ENCODE measurements around the gene ZNF644.

ZNF644 gene

DNA sequence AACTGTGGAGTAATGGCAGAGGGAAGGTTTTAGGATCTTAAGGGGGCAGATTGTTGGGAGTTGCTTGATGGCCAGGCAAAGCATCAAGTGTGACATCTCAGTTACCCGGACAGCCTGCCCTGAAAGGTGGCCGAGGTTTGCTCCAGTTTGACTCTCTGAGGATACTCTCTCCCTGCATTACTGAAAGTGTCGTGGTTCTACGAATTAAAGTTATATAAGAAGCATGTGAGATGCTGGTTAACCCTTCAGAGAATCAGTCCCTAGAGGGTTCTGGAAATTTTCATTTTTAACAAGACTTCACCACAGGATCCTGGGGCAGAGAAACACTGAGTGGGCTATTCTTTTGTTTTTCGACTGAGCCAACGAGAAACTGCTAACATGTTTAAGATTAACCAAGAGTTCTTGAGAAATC, 689 bp upstream of the ZNF644 start:
- peak in 1 of 51 donors; percentile 51 for DNase-seq

GRCh38 chr1:91020967-91021685, 709 bp downstream of the ZNF644 start:
- DNase-seq = peak in 45 of 51 donors; percentile 26 to 87 (median 72)

- DNase-seq = no peak
Measured at GRCh38 chr1:91020486-91020885, 1.3 kb downstream of the ZNF644 start.

DNA sequence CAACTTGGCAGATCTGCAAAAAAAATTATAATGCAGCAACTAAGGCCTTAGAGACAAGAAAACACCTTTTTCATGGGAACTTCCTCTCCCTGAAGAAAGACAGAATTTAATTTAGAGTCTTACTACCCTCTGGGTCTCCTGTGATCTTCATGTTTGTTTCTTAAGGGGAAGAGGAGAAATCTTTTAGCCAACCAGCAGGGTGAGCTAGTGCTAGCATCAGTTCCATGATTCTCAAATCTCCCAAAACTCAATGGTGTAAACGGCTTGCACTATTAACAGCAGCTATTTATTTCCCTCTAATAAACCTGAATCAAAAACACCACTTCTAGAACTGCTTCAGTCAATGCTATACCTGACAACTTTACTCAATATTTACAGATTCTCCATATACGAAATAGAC, 3.8 kb downstream of the ZNF644 start:
- peak in 1 of 51 donors; percentile 12 for DNase-seq

DNA sequence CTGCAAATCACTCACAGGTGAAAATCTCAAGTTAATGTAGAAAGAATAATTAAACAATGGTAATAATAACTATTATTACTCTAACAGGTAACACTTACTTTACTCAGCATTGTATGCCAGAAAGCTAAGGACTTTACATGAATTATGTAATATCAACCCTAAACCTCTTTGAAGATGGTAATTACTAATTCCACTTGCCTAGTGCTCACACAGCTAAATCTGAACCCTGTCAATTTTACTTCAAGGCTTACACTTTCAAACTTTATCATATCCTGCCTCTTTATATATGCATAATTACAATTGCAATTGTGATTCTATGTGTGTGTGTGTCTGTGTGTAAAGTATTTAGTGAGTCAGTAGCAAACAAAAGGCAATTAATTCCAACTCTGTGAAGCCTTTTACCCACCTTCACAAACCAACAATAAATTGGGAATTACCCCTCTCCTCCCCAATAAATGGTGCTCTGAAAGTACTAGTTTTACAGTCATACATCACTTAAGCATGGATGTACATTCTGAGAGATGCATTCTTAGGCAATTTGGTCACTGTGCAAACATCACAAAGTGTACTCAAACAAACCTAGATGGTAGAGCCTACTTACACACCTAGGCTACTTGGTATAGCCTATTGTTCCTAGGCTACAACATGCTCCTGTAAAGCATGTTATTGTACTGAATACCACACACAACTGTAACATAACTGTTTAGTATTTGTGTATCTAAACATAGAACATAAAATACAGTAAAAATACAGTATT, 5.9 kb downstream of the ZNF644 start:
- no peak for DNase-seq

GRCh38 chr1:91015358-91015780, 6.5 kb downstream of the ZNF644 start:
- DNase-seq = peak in 1 of 51 donors; percentile 42

- peak in 6 of 51 donors; percentile 1 to 55 (median 15) for DNase-seq
Measured at GRCh38 chr1:91014475-91014874, 7.4 kb downstream of the ZNF644 start.

DNA sequence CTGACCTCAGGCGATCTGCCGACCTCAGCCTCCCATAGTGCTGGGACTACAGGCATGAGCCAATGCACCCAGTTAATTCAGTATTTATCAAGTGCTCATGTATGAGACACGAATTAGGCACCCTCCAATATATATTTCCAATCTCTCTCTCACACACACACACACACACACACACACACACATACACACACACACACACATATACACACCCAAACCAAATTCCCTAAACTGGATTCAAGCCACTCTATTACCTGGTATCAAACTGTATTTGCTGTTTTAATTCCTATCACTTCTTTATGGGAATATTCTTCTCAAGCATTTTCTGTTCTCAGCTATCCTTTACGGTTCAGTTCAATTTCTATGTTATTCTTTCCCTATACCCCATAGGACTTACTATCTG, 8.5 kb downstream of the ZNF644 start:
- DNase-seq = no peak

DNA sequence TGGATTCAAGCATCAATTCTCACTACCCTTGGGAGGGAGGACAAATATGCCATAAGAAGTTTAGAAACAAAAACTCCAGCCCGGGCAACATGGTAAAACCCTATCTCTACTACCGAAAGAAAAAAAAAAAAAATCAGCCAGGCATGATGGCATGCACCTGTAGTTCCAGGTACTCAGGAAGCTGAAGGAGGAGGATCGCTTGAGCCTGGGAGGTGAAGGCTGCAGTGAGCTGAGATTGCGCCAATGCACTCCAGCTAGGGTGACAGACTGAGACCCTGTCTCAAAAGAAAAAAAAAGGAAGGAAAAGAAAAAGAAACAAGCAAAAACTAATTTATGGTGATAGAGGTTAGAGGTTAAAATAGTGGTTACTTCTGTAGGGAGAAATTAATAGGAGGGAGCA, 9.6 kb downstream of the ZNF644 start:
- no peak for DNase-seq

DNA sequence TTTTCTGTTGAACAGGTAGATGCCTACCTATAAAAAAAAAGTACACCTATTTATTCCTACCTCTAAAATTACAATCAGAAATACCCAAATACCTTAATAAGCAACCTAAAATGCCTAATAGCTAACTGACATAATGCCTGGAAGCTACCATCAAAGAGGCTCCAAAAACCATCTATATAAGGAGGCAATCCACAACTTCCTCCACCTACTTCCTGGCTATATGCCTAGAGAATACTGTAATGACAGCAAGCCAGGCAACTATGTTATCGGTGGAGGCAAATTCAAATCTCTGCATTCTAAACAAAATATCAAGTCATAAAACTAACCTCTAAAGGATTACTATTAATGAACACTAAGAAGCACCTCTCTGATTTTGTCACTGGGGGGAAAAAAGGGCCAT, 10.1 kb downstream of the ZNF644 start:
- no peak for DNase-seq

DNA sequence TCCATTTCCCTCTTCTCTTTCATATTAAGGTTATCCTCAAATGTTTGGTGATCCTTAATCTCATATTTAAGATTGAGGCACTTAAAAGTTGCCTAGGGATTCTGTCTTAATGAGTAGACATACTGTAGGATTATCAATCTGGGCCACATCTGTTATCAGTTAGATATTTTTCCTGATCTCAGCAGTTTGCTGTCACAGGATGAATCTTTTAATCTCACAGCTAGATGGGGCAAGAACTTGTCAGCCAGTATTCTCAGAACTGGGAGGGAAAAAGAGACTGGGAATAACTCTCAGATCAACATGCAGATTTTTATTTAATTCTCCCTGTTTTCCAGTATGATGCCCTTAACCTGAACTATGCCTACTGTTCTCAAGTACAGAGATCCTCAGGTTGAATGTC, 14.0 kb downstream of the ZNF644 start:
- no peak for DNase-seq

GRCh38 chr1:91007092-91007491, 14.7 kb downstream of the ZNF644 start:
- DNase-seq = no peak

GRCh38 chr1:91006113-91006908, 15.5 kb downstream of the ZNF644 start:
- no peak for DNase-seq

GRCh38 chr1:91005285-91005684, 16.6 kb downstream of the ZNF644 start:
- no peak for DNase-seq

GRCh38 chr1:91004145-91004544, 17.7 kb downstream of the ZNF644 start:
- no peak for DNase-seq

DNA sequence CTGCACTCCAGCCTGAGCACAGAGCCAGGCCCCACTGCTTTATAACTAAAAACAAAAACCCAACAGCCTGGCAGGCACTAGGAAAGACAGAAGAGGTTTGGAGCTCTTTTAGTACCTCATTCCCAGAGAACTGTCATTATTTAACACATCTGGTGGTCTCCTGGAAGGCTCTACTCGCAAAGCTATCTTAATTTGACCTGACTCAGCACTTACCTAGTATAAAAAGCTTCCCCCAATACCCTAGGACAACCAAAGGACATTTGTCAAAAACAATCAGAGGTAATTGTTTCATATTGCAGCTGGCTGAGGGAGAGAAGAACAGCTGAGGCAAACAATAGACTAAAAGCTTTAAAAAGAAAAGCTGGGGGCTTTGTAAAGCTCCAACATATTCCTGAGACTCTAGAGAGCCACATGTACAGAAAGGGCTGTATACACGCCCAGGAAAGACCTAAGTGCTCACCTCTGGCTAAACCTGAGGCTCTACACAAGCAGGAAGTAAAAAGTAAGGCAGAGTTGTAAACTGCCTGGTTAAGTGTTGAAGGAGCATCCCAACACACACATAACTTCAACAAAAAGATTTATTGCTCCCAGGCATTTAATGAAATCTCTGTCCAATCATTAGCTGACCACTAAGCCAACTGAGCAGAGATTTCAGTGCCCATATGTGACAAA, 25.0 kb downstream of the ZNF644 start:
- DNase-seq = no peak

- DNase-seq = no peak
Measured at GRCh38 chr1:90995311-90995894, 26.4 kb downstream of the ZNF644 start.

DNA sequence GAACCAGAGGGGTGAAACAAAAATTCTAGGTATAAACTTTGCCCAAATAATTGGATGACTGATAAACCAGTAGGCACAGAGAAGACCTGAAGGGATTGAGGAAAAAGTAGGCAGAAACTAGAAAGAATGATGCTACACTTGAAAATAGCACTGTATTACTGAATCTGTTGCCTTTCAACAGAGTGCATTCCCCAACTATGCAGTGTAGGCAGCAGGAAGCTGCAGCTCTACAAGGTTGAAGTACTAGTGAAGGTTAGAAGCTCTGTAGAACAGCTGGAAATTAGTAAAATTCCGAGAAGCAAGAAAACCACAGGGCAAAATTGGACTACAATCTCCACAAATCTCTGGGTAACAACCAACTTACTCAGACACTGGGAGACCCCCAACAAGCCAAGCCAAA, 27.4 kb downstream of the ZNF644 start:
- DNase-seq = no peak

GRCh38 chr1:90993245-90993644, 28.6 kb downstream of the ZNF644 start:
- DNase-seq = no peak

GRCh38 chr1:90990779-90991178, 31.1 kb downstream of the ZNF644 start:
- DNase-seq = no peak

DNA sequence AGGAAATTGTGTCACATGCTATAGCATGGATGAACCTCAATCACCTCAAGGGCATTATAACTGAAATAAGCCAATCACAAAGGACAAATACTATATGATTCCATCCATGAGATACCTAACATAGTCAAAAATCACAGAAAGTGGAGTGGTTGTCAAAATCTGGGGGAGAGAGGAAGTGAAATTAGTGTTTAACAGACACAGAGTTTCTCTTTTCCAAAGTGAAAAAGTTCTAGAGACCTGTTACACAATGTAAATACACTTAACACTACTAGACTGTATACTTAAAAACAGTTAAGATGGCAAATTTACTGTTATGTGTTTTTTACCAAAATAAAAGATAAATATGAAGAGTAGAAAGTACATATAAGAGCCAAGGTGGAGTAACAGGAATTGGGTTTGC, 31.8 kb downstream of the ZNF644 start:
- no peak for DNase-seq
